Fibroblast of lung (primary cell): ENCODE data around the gene JAGN1.
"Not testable (repeated sequence)": the region's sequence is repeated elsewhere in the genome, so short reads cannot be mapped to it uniquely, and the experiment has no call there.

Experiments
- EZH2 ChIP-seq: IDR thresholded peaks from 2 replicates; pipeline ENCODE4 v1.5.1; 2012; ENCODE audit warnings: low read length, control low read depth, mild to moderate bottlenecking; ENCODE audit errors: missing control alignments
- TF ChIP-seq, protein P1 (sequence below), 2 donors: IDR thresholded peaks in 1 of 2; conservative IDR thresholded peaks in 1 of 2; 1 replicate in 1 of 2; 2 replicates in 1 of 2; pipeline ENCODE4 v1.5.1; 2011 to 2012; ENCODE audit warnings: low read length in 2 of 2, control low read depth in 1 of 2, inconsistent platforms in 1 of 2, low read depth in 1 of 2, mild to moderate bottlenecking in 1 of 2

DNA sequence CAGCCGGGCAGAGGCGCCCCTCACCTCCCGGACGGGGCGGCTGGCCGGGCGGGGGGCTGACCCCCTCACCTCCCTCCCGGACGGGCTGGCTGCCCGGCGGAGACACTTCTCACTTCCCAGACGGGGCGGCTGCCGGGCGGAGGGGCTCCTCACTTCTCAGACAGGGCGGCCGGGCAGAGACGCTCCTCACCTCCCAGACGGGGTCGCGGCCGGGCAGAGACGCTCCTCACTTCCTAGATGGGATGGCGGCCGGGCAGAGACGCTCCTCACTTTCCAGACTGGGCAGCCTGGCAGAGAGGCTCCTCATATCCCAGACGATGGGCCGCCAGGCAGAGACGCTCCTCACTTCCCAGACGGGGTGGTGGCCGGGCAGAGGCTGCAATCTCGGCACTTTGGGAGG, 49.5 kb downstream of the JAGN1 start:
- TF ChIP-seq, protein P1, sequence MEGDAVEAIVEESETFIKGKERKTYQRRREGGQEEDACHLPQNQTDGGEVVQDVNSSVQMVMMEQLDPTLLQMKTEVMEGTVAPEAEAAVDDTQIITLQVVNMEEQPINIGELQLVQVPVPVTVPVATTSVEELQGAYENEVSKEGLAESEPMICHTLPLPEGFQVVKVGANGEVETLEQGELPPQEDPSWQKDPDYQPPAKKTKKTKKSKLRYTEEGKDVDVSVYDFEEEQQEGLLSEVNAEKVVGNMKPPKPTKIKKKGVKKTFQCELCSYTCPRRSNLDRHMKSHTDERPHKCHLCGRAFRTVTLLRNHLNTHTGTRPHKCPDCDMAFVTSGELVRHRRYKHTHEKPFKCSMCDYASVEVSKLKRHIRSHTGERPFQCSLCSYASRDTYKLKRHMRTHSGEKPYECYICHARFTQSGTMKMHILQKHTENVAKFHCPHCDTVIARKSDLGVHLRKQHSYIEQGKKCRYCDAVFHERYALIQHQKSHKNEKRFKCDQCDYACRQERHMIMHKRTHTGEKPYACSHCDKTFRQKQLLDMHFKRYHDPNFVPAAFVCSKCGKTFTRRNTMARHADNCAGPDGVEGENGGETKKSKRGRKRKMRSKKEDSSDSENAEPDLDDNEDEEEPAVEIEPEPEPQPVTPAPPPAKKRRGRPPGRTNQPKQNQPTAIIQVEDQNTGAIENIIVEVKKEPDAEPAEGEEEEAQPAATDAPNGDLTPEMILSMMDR (conservative IDR thresholded peaks at IDR 0.05 in 1 of 2, IDR thresholded peaks at IDR 0.05 in 1 of 2; ENCODE audit: low read depth in 1 of 2, low read length in 2 of 2), result not testable (repeated sequence)
- not testable (repeated sequence) for TF ChIP-seq EZH2
